Cardiac septum (tissue), 1 donor: ENCODE results near the gene GADD45G. TPM values are rescaled to one million over a fixed set of nuclear protein-coding genes. Genes with fewer than 3 reads are reported as not detected.
A peak's percentile ranks its signal among the peaks of the same experiment; 100 is the strongest.

Experiments
- DNase-seq: peaks from one replicate; pipeline ENCODE4 v3.0.0-alpha.2; 2020; ENCODE audit warnings: low spot score
- intact Hi-C: fragments of 100-400 bp; cut with DNase I; formaldehyde crosslinking; loops from one replicate; pipeline ENCODE4 v1.14.0; 2022
- total RNA-seq: library from RNA; stranded (reverse); fragmentation: NEBNext Ultra II Directional; extraction: Animal tissue kit (Norgen Biotek cat#: 25700); gene quantifications from one replicate; pipeline ENCODE4 v1.2.1, GENCODE V29; 2021
- donor health status: DM: no; HTN: no; CAD: no.

Gene GADD45G
- total RNA-seq, 1 donor from 2014 or later, result 29.6 TPM

DNA sequence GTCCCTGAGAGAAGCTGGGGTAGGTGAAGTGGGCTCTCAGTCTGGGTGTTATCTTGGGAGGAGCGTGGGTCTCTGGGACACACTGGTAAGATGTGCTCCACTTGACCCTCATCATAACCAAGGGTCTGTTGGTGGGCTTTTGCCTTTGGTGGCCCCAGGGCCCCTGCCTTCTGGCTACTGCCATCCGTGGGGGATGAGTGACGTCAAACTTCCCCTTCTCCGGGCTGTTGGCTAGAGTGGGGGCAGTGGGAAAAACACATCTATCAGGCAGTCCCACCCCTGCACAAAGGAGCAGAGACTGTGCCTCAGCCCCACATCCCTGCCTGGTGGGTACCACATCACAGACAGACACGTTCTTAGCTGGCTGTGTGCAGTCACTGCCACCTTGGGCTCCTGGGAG is 35.1 kb downstream of the GADD45G start:
- DNase-seq, result no peak
- intact Hi-C loops, result no loop called here

DNA sequence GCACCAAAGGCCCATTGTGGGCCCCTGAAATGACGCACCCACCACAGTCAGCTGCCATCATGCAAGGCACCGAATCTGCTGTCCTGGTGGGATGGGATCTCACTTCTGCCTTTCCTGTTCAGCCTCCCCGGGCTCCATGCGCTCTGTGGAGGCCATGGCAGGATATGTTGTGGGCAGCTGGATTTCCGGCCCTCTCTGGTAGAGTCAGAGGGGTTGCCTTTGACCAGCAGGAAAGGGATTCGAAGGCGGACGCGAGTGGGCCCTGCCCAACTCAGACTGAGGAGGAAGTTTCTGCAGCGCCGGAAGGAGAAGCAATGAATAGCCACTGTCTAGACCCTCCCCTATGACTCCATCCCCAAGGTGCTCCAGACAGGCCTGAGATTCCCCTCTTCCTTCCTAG is 35.5 kb downstream of the GADD45G start:
- intact Hi-C loops, result no loop called here
- peak; percentile 87 for DNase-seq

DNA sequence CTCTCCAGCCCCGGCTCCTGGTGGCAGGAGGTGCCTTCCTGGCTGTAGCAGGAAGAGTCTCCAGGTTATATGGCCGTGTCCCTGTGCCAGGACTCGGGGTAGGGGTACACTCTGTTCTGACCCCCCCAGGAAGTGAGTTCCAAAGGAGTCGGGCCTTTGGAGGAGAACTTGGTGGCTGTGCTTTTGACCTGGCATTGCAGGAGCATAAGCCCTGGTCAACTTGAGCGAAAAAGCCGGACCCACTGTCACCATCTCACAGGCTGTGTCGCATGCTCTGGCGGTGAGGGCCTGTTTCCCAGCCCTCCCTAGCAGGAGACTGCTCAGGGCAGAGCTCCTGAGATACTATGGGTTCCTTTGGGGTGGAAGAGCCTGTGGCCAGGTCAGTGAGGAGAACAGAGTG is 36.0 kb downstream of the GADD45G start:
- intact Hi-C loops, result no loop called here
- DNase-seq, result no peak

DNA sequence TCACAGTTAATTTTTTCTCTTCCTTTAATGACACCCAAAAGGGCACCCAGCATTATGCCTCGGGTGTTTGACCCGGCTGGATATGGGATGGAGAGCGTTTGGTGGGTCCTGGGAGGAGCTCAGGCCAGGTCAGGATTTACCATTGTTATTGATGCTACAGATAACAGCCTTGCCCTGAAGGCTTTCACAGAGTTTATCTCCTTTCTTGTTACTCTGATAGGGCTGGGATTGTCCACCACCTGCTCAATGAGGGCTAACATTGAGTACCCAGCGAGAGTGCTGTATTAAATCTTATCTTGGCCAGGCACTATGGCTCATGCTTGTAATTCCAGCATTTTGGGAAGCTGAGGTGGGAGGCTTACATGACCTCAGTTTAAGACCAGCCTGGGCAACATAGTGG is 37.2 kb downstream of the GADD45G start:
- DNase-seq, result no peak
- intact Hi-C loops, result no loop called here

DNA sequence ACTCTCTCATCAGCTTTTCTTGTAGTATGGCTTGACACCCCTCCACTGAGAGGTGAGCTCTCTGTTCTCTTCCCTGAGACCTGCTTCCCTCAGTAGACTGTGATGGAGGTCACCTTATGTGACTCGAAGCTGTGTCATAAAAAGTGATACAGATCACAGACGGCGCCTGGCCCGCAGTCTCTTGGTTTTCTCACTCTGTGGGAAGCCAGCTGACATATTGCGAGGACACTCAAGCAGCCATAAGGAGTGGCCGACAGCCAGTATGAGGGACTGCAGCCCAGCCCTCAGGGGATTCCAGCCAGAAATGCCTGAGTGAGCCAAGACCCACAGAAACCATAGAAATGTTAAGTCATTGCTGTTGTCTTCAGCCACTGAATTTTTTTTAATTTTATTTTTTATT is 38.0 kb downstream of the GADD45G start:
- intact Hi-C loops, result no loop called here
- no peak for DNase-seq

DNA sequence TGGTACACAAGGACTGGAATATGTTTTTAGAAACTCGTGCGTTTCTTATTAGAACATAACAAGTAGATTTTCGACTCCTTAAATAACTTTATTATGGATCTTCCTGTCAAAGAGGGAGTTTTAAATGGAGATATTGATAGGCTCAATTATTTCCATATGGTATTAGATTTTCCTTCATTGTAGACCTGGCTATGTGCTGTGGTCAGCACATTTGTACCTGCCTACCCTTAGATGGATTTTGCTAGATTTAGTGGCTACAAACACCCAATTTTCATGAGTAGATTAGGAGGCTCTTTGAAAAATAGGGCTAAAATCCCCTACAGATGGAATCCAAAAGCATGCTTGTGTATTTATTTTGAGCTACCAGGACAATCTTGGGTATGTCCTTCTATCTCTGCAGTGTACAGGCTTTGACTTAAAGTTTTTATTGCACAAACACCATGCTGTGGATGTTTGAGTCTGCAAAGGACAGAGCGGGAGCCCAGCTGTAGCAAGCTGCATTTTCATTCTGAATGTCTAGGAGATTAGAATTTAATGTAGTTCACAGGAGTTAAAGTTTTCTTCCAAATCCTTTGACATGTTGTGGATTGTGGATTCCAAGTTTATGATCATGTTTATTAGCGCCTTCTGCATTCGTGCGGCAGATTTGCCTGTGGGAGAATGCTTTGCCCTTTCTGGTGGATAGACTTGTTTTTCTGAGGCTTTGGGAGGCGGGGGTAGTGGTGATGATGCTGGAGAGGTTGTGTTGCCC is 41.6 kb downstream of the GADD45G start:
- intact Hi-C loops, result no loop called here
- DNase-seq, result no peak

DNA sequence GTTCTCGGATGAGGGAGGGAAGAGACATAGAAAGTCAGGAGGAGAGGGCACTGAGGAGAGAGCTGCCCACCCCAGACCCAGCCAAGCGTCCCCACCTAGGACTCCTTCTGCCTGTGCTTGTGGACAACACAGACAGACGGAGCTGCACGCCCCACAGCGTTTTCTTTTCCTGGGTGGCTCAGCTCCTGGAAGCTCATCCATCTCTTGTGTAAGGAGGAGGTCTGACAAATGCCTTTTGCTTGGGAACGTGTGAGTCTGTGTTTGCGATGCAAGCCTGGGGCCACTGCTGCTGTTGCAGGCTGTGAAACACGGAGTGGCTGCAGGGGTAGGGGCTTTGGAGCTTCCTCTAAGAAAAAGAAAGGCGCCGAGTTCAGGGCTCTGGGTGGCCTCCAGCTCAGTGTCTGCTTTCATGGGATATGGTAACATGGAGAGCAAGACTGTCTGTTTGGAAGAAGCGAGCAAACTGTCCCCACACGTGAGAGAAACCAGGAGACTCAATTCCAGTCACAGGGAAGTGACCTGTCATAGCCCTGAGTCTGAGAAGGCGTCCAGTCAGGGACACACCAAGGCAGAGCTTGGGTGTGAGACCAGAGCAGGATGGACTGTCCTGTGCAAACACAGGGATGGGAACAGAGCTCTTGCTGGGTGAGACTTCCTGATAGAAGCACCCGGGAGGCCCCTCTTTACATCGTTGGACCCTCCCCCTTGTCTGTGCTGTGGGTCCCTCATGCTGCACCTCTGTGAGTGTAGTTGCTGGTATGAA is 42.7 kb downstream of the GADD45G start:
- no peak for DNase-seq
- intact Hi-C loops, result no loop called here

DNA sequence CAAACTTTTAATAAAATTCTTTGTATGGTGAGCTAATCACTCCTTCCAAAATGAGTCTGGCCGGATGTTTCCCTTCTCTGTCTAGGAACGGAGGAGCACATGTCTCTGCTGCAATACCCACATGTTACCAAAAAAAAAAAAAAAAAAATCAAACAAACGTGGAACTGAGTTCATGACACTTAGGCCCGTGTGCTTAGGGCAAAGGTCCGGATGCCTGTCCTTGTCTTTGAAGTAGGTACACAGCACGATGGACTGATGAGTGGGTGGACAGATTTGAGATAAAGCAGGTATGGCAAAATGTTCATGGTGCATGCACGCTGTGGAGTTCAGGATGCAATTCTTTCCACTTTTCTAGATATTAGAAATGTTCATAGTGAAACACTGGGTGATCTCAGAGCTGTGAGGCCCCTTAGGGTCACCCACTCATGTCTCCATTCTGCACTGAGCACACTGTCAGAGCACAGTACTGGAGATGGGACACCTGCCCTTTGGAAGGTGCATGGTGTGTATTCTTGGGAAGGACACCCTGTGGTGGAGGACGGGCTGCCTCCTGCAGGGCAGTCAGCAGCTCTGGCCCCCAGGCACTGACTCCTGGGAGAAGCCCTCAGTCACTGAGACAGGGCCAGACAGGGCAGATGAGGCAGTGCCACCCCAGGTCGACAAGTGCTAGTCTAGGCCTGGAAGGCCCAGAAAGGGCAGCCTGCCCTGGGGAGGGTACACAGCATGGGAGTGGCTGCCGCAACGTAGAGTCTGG is 43.6 kb downstream of the GADD45G start:
- no peak for DNase-seq
- intact Hi-C loops, result no loop called here

DNA sequence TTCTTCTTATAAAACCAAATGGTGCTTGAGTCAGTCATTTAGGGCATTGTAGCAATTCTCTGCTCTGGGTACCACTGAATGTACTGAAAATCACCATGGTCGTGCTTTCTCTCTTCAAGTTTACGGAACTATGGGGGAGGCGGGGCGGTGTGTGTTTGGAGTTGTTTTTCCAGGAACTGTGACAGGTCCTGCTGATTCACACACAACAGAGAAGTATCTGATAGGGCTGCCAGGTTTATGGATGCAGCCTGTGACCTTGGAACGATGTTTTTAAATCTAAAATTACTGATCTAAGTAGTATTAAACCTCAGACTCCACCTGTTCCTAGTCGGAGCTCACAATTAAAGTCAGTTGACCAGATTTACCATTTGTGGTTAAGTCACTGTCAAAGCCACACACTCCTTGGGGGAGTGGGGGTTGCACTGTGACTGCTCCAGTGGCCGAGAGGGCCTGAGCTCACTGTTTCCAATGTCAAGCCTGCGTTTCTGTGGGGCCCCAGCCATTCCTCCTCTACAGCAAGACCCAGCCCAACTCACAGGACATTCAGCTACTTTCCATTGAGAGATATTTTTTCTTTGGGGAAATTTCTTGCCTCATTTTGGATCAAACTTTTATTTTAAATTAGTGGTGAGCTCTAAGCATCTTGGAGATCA is 44.4 kb downstream of the GADD45G start:
- intact Hi-C loops, result no loop called here
- DNase-seq, result no peak

DNA sequence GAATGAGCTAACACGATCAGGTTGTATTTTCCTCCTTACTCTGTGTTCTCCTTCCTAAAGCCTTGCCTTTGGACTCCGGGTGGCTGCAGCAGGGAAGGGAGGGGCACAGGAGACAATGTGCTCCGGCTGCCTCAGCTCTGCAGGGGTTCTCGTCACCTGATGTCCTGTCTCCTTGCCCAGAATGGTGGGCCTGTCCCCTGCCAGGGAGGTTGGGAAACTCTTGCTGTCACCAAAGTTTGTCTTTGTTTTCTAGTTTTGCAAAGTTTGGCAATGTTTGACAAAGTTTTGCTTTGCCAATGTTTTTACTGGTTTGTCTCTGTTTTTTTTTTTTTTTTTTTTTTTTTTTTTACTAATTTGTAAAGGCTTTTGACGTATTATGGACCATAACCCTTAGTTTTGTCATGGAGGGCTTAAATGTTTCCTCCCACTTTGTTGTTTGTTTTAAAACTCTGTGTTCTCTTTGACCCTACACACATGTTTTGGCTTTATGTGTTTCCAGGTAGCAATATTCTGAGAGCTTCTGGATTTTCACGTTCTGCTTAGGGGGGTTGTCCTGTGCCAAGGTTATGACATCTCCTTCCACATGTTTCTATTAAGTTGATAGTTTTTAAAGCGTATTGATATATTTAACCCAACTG is 49.3 kb downstream of the GADD45G start:
- no peak for DNase-seq
- intact Hi-C loops, result no loop called here

DNA sequence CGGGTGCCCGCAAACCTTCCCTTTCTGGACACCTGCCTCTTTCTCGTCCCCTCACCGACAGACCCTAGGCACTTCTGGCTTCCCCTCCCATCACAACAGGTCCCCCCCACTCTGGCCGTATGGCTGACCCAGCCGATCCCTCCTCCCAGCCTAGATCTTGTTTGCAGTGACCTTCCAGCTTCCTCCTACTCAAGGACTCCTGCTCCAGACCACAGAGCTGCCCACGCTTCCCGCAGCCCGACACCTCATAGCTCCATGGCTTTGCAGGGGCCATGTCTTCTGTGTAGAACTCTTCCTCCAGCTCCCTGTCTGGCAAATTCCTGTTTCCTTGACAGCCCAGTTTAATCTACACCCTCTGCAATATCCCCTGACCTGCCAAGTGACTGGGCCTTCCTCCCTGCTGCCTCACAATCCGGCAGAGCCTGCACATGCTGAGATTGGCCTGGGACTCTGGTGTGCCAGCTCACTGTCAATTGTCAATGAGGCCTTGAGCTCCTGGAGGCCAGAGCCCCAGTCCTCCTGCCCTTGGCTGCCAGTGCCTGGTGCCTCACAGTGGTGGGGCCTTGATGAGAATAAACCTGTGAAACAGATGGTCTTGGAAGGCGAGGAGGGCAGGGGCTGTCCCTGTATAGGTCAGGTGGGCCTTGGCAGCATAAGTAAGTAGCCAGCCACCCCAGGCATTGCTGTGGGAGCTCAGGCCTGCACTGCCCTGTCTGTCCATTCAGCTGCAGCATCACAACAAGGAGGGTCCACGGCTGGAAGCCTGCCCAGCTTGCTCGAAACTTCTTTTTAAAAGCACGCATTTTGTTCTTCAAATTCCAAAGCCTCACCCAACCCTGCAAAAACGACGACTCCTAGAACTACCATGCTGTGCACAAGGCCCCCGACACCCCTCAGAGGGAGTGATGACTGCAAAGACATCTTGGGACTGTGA is 50.5 kb downstream of the GADD45G start:
- no peak for DNase-seq
- intact Hi-C loops, result no loop called here

Other genes with a start within 250 kb of the GADD45G start
- gene SEMA4D, start 106.9 kb upstream of the GADD45G start, total RNA-seq, result 21.4 TPM